ENCODE data around the gene RAD21L1. TPM values are rescaled to one million over a fixed set of nuclear protein-coding genes. Genes with fewer than 3 reads are reported as not detected.

Gene RAD21L1
- total RNA-seq, 1 experiment from 2014 or later = not detected

DNA sequence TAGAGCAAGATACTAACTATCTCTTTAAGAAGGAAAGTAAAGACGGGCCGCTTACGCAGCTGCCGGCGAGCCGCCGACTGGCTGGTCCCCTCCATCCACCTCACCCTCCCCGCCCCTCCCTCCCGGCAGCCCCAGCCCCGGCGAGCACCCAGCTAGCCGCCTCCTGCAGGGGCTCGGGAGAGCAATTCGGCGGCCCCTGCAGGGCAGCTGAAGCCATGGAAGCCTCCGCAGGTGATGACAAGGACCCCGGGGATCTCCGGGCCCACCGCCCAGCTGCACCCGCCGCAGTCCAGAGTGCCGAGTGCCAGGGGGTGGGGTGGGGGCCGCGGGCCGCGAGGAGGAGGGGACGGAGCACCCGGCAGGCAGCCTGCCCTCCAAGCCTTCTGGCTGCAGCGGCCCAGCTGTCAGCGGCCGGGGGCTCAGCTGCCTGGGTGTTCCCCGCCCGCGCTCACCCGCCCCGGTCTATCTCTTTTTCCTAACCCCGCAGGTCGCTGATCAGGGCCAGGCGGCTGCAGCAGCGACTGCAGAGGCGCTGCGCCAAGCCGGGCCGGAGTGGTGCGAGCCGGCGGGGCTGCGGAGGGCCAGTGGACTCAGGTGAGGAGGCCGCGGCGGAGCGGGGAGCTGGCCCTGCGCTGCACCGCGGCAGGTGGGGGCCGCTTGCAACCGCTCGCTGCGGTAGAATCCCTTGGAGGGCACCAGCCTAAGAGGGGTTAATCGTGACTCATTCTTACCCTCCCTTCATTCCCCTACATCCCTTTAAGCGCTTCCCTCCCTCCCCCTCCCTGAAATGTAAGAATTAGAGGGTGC, 40.5 kb downstream of the RAD21L1 start, which contains the start of gene SNPH:
Gene SNPH (plus strand): TSS at position 128 of the 807 bp plus-strand sequence. CDS start 29,946 bp downstream, outside the sequence.
- H3K4me1 Mint-ChIP-seq (ENCODE audit: low read depth, unreplicated experiment) = peaks cover 12% of the 10 kb centered on the region
- intact Hi-C loops (cut with micrococcal nuclease; ENCODE audit: unreplicated experiment) = no loop called here
- peak within 1 kb of the TSS; percentile 44 for H3K27ac Mint-ChIP-seq (ENCODE audit: unreplicated experiment)
- peaks cover 14% of the 10 kb centered on the region for H3K36me3 Mint-ChIP-seq (ENCODE audit: insufficient read depth, unreplicated experiment)
- peak; percentile 40 for DNase-seq
- CTCF ChIA-PET = no interaction called here
- no peaks in the 10 kb centered on the region for H3K27me3 Mint-ChIP-seq (ENCODE audit: unreplicated experiment)
- no peak for TF ChIP-seq CTCF (IDR thresholded peaks at IDR 0.05; ENCODE audit: unreplicated experiment)
- no peaks in the 10 kb centered on the region for H3K9me3 Mint-ChIP-seq (ENCODE audit: low read depth, unreplicated experiment)
- peak within 1 kb of the TSS; percentile 75 for H3K4me3 Mint-ChIP-seq (ENCODE audit: low read depth, unreplicated experiment)
- no TSS peak for BruUV-seq (replicated peaks)

GRCh38 chr20:1267161-1267560, 41.3 kb downstream of the RAD21L1 start:
- Mint-ChIP-seq H3K4me3 (ENCODE audit: low read depth, unreplicated experiment) (peak overlapping the region; percentile 75), H3K27me3 (ENCODE audit: unreplicated experiment) (no peaks in the 10 kb centered on the region), H3K9me3 (ENCODE audit: low read depth, unreplicated experiment) (no peaks in the 10 kb centered on the region), H3K4me1 (ENCODE audit: low read depth, unreplicated experiment) (peaks cover 12% of the 10 kb centered on the region), H3K36me3 (ENCODE audit: insufficient read depth, unreplicated experiment) (peaks cover 14% of the 10 kb centered on the region), H3K27ac (ENCODE audit: unreplicated experiment) (no peak overlapping the region)
- no TSS peak for BruUV-seq (replicated peaks)
- CTCF ChIA-PET = no interaction called here
- no peak for TF ChIP-seq CTCF (IDR thresholded peaks at IDR 0.05; ENCODE audit: unreplicated experiment)
- no peak for DNase-seq
- intact Hi-C loops (cut with micrococcal nuclease; ENCODE audit: unreplicated experiment) = no loop called here

DNA sequence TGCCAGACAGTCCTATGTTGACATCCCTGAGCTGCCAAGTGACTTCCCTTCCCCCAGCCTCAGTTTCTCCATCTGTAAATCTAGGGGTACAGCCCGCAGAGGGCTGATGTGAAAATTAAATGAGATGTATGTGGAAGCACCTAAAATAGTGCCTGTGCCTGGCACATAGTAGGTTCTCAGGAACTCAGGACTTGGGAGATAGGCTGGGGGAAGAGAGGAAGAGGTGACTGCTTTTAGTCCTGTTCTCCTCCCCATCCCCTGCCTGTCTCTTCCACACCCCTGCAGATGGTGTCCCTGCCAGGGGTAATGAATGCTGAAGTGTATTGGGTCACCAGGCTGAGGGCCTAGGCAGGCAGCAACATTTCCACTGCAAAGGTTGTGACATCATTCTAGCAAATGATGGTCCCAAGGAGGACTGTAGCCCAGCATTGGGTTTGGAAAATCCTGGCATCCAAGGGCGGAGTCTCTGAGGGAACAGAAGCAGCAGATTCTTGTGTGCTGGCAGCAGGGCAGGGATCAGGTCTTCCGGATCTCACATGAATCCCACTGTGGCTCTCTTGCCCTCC, 42.0 kb downstream of the RAD21L1 start:
- intact Hi-C loops (cut with micrococcal nuclease; ENCODE audit: unreplicated experiment) = no loop called here
- Mint-ChIP-seq H3K9me3 (ENCODE audit: low read depth, unreplicated experiment) (no peaks in the 10 kb centered on the region), H3K27me3 (ENCODE audit: unreplicated experiment) (no peaks in the 10 kb centered on the region), H3K4me3 (ENCODE audit: low read depth, unreplicated experiment) (no peak overlapping the region), H3K36me3 (ENCODE audit: insufficient read depth, unreplicated experiment) (peaks cover 14% of the 10 kb centered on the region), H3K27ac (ENCODE audit: unreplicated experiment) (no peak overlapping the region), H3K4me1 (ENCODE audit: low read depth, unreplicated experiment) (peaks cover 12% of the 10 kb centered on the region)
- CTCF ChIA-PET = no interaction called here
- TF ChIP-seq CTCF (IDR thresholded peaks at IDR 0.05; ENCODE audit: unreplicated experiment) = no peak
- no peak for DNase-seq
- no TSS peak for BruUV-seq (replicated peaks)

DNA sequence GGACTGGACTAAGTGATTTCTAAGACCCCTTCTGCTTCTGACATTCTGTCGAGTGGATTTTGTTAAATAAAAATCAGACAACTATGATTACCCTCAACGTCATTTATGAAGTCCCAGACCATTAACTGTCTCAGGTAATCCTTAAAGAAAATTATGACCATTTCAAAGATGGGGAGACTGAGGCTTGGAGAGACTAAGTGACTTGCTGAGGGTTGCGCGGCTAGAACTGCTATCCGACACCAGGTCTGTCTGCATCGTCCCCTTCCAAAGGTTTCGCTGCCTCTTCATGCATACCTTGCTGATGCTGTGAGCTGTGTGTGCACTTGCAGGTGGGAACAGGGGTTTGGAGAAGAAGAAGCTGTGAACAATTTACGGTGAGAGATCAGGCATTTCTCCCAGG, 43.4 kb downstream of the RAD21L1 start:
- no peak for TF ChIP-seq CTCF (IDR thresholded peaks at IDR 0.05; ENCODE audit: unreplicated experiment)
- Mint-ChIP-seq H3K36me3 (ENCODE audit: insufficient read depth, unreplicated experiment) (peaks cover 14% of the 10 kb centered on the region), H3K27ac (ENCODE audit: unreplicated experiment) (no peak overlapping the region), H3K9me3 (ENCODE audit: low read depth, unreplicated experiment) (no peaks in the 10 kb centered on the region), H3K27me3 (ENCODE audit: unreplicated experiment) (no peaks in the 10 kb centered on the region), H3K4me3 (ENCODE audit: low read depth, unreplicated experiment) (no peak overlapping the region), H3K4me1 (ENCODE audit: low read depth, unreplicated experiment) (peaks cover 12% of the 10 kb centered on the region)
- intact Hi-C loops (cut with micrococcal nuclease; ENCODE audit: unreplicated experiment) = no loop called here
- CTCF ChIA-PET = no interaction called here
- no peak for DNase-seq
- no TSS peak for BruUV-seq (replicated peaks)

Measured in Calu3 (cell line).